Calu3 (cell line): ENCODE measurements around the gene FOXP1. TPM values are rescaled to one million over a fixed set of nuclear protein-coding genes. Genes with fewer than 3 reads are reported as not detected.

Experiments used
- BruUV-seq: library from RNA; stranded (reverse); fragments of 400-500 nt; replicated peaks from 2 replicates; lab custom pipeline; 2021; lab: Mats Ljungman, UMichigan
- CTCF ChIA-PET: fragments of 300-600 bp; sonication (Branson Sonifier 250); formaldehyde crosslinking; loops from one replicate; lab custom pipeline; 2022; ENCODE audit warnings: antibody characterized with exemption; lab: Charles Lee
- DNase-seq: peaks from one replicate; pipeline ENCODE4 v3.0.0; 2022
- H3K27ac Mint-ChIP-seq: one replicate; pipeline ENCODE4 v1.8.0; 2022; ENCODE audit warnings: mixed read lengths; ENCODE audit not compliant: unreplicated experiment
- H3K27me3 Mint-ChIP-seq: one replicate; pipeline ENCODE4 v1.8.0; 2022; ENCODE audit warnings: mixed read lengths; ENCODE audit not compliant: unreplicated experiment
- H3K36me3 Mint-ChIP-seq: one replicate; pipeline ENCODE4 v1.8.0; 2022; ENCODE audit warnings: mild to moderate bottlenecking, moderate library complexity, mixed read lengths; ENCODE audit not compliant: insufficient read depth, unreplicated experiment
- H3K4me1 Mint-ChIP-seq: one replicate; pipeline ENCODE4 v1.8.0; 2022; ENCODE audit warnings: mild to moderate bottlenecking, low read depth, mixed read lengths; ENCODE audit not compliant: unreplicated experiment
- H3K4me3 Mint-ChIP-seq: one replicate; pipeline ENCODE4 v1.8.0; 2022; ENCODE audit warnings: mild to moderate bottlenecking, low read depth, moderate library complexity, mixed read lengths; ENCODE audit not compliant: unreplicated experiment
- H3K9me3 Mint-ChIP-seq: one replicate; pipeline ENCODE4 v1.8.0; 2022; ENCODE audit warnings: low read depth, mixed read lengths; ENCODE audit not compliant: unreplicated experiment
- CTCF ChIP-seq: fragments of 200-600 bp; IDR thresholded peaks from one replicate; pipeline ENCODE4 v1.8.0; 2022; ENCODE audit warnings: antibody characterized with exemption; ENCODE audit not compliant: unreplicated experiment
- intact Hi-C: fragments of 100-400 bp; cut with micrococcal nuclease; formaldehyde crosslinking; loops from one replicate; pipeline ENCODE4 v1.10.0; 2022; ENCODE audit not compliant: unreplicated experiment
- total RNA-seq: library from RNA; stranded (reverse); gene quantifications from 2 replicates; pipeline ENCODE4 v1.2.3, GENCODE V29; 2022

FOXP1 gene
- total RNA-seq, 1 experiment from 2014 or later = 82.8 TPM

- no peak for TF ChIP-seq CTCF
- no peak overlapping the region for H3K27ac Mint-ChIP-seq
- no peaks in the 10 kb centered on the region for H3K9me3 Mint-ChIP-seq
- H3K36me3 Mint-ChIP-seq = no peaks in the 10 kb centered on the region
- BruUV-seq = no TSS peak
- no peaks in the 10 kb centered on the region for H3K27me3 Mint-ChIP-seq
- CTCF ChIA-PET = no interaction called here
- no peak for DNase-seq
- intact Hi-C loops = no loop called here
- no peak overlapping the region for H3K4me3 Mint-ChIP-seq
- peaks cover 10% of the 10 kb centered on the region for H3K4me1 Mint-ChIP-seq
These were observed 117.0 kb downstream of the FOXP1 start for GRCh38 chr3:71466483-71466882.

- TF ChIP-seq CTCF = no peak
- Mint-ChIP-seq H3K4me1 (peaks cover 10% of the 10 kb centered on the region), H3K9me3 (no peaks in the 10 kb centered on the region), H3K27me3 (no peaks in the 10 kb centered on the region), H3K27ac (no peak overlapping the region), H3K36me3 (no peaks in the 10 kb centered on the region), H3K4me3 (no peak overlapping the region)
- no peak for DNase-seq
- intact Hi-C loops = no loop called here
- no TSS peak for BruUV-seq
- CTCF ChIA-PET = no interaction called here
These were observed 118.0 kb downstream of the FOXP1 start for GRCh38 chr3:71465371-71466036.

GRCh38 chr3:71464613-71465012, 118.9 kb downstream of the FOXP1 start:
- no peaks in the 10 kb centered on the region for H3K36me3 Mint-ChIP-seq
- intact Hi-C loops = no loop called here
- CTCF ChIA-PET = no interaction called here

GRCh38 chr3:71463617-71464016, 119.9 kb downstream of the FOXP1 start:
- CTCF ChIA-PET = no interaction called here
- Mint-ChIP-seq H3K9me3 (no peaks in the 10 kb centered on the region), H3K4me1 (peaks cover 10% of the 10 kb centered on the region), H3K36me3 (no peaks in the 10 kb centered on the region), H3K27me3 (no peaks in the 10 kb centered on the region), H3K27ac (no peak overlapping the region), H3K4me3 (no peak overlapping the region)
- intact Hi-C loops = no loop called here
- BruUV-seq = no TSS peak
- DNase-seq = no peak
- no peak for TF ChIP-seq CTCF

More at GRCh38 chr3:71464613-71465012, 118.9 kb downstream of the FOXP1 start:
- H3K4me1 Mint-ChIP-seq = peaks cover 10% of the 10 kb centered on the region
- TF ChIP-seq CTCF = no peak
- no peak overlapping the region for H3K4me3 Mint-ChIP-seq
- no peak for DNase-seq
- no peaks in the 10 kb centered on the region for H3K27me3 Mint-ChIP-seq
- H3K9me3 Mint-ChIP-seq = no peaks in the 10 kb centered on the region
- no peak overlapping the region for H3K27ac Mint-ChIP-seq
- BruUV-seq = no TSS peak
